ENCODE measurements around the gene DDAH1.

- TF ChIP-seq CREB1 (CRISPR knock-in tag; IDR thresholded peaks at IDR 0.05; ENCODE audit: low read depth) = no peak
- TF ChIP-seq, protein P1, sequence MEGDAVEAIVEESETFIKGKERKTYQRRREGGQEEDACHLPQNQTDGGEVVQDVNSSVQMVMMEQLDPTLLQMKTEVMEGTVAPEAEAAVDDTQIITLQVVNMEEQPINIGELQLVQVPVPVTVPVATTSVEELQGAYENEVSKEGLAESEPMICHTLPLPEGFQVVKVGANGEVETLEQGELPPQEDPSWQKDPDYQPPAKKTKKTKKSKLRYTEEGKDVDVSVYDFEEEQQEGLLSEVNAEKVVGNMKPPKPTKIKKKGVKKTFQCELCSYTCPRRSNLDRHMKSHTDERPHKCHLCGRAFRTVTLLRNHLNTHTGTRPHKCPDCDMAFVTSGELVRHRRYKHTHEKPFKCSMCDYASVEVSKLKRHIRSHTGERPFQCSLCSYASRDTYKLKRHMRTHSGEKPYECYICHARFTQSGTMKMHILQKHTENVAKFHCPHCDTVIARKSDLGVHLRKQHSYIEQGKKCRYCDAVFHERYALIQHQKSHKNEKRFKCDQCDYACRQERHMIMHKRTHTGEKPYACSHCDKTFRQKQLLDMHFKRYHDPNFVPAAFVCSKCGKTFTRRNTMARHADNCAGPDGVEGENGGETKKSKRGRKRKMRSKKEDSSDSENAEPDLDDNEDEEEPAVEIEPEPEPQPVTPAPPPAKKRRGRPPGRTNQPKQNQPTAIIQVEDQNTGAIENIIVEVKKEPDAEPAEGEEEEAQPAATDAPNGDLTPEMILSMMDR (conservative IDR thresholded peaks at IDR 0.05; ENCODE audit: low read depth in 2 of 2) = no peak
- TF ChIP-seq EZH2phosphoT487 (IDR thresholded peaks at IDR 0.05; ENCODE audit: unreplicated experiment) = no peak
- no peak for TF ChIP-seq POLR2AphosphoS5 (IDR thresholded peaks at IDR 0.05; ENCODE audit: low read depth)
- no peak for TF ChIP-seq EZH2 (IDR thresholded peaks at IDR 0.05; ENCODE audit: low read depth, unreplicated experiment)
- no peak for TF ChIP-seq NANOG (IDR thresholded peaks at IDR 0.05; ENCODE audit: borderline replicate concordance)
- TF ChIP-seq, protein P2, sequence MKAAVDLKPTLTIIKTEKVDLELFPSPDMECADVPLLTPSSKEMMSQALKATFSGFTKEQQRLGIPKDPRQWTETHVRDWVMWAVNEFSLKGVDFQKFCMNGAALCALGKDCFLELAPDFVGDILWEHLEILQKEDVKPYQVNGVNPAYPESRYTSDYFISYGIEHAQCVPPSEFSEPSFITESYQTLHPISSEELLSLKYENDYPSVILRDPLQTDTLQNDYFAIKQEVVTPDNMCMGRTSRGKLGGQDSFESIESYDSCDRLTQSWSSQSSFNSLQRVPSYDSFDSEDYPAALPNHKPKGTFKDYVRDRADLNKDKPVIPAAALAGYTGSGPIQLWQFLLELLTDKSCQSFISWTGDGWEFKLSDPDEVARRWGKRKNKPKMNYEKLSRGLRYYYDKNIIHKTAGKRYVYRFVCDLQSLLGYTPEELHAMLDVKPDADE (IDR thresholded peaks at IDR 0.05) = no peak
- TF ChIP-seq, protein P3, sequence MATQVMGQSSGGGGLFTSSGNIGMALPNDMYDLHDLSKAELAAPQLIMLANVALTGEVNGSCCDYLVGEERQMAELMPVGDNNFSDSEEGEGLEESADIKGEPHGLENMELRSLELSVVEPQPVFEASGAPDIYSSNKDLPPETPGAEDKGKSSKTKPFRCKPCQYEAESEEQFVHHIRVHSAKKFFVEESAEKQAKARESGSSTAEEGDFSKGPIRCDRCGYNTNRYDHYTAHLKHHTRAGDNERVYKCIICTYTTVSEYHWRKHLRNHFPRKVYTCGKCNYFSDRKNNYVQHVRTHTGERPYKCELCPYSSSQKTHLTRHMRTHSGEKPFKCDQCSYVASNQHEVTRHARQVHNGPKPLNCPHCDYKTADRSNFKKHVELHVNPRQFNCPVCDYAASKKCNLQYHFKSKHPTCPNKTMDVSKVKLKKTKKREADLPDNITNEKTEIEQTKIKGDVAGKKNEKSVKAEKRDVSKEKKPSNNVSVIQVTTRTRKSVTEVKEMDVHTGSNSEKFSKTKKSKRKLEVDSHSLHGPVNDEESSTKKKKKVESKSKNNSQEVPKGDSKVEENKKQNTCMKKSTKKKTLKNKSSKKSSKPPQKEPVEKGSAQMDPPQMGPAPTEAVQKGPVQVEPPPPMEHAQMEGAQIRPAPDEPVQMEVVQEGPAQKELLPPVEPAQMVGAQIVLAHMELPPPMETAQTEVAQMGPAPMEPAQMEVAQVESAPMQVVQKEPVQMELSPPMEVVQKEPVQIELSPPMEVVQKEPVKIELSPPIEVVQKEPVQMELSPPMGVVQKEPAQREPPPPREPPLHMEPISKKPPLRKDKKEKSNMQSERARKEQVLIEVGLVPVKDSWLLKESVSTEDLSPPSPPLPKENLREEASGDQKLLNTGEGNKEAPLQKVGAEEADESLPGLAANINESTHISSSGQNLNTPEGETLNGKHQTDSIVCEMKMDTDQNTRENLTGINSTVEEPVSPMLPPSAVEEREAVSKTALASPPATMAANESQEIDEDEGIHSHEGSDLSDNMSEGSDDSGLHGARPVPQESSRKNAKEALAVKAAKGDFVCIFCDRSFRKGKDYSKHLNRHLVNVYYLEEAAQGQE (IDR thresholded peaks at IDR 0.05; ENCODE audit: unreplicated experiment) = no peak
- TF ChIP-seq STAT1 (IDR thresholded peaks at IDR 0.05; ENCODE audit: unreplicated experiment) = no peak
These were observed 153.1 kb downstream of the DDAH1 start for GRCh38 chr1:85311818-85312217.

Measured in GM23338 (cell line).